Activated T-helper 17 cell treated with anti-CD3 and anti-CD28 coated beads, Interleukin-2, amount 50 U/mL, for 72 hours (primary cell): ENCODE measurements around the gene SP1. TPM values are rescaled to one million over a fixed set of nuclear protein-coding genes. Genes with fewer than 3 reads are reported as not detected.
"Not testable (repeated sequence)": the region's sequence is repeated elsewhere in the genome, so short reads cannot be mapped to it uniquely, and the experiment has no call there.

Experiments
- ATAC-seq: fragments of 150-1000 bp; cut with Tn5 transposase; replicated peaks from 2 replicates; pipeline ENCODE4 v1.10.0; 2021; ENCODE audit warnings: mild to moderate bottlenecking, moderate library complexity
- H3K27ac Mint-ChIP-seq: one replicate; pipeline ENCODE4 v1.8.0; 2022; ENCODE audit warnings: mixed read lengths
- H3K27me3 Mint-ChIP-seq: one replicate; pipeline ENCODE4 v1.8.0; 2022; ENCODE audit warnings: mixed read lengths
- H3K36me3 Mint-ChIP-seq: one replicate; pipeline ENCODE4 v1.8.0; 2022; ENCODE audit warnings: low read depth, mild to moderate bottlenecking, mixed read lengths
- H3K4me1 Mint-ChIP-seq: one replicate; pipeline ENCODE4 v1.8.0; 2022; ENCODE audit warnings: mixed read lengths
- H3K4me3 Mint-ChIP-seq: one replicate; pipeline ENCODE4 v1.8.0; 2022; ENCODE audit warnings: mild to moderate bottlenecking, mixed read lengths
- H3K9me3 Mint-ChIP-seq: one replicate; pipeline ENCODE4 v1.8.0; 2022; ENCODE audit warnings: mixed read lengths
- total RNA-seq, 2 donors: library from RNA; stranded (reverse); gene quantifications; one replicate each; pipeline ENCODE4 v1.2.3, GENCODE V29; 2022

Gene SP1
- total RNA-seq, 2 donors from 2014 or later: 80.9 to 91.5 TPM

GRCh38 chr12:53345486-53346188, 34.3 kb upstream of the SP1 start:
- Mint-ChIP-seq H3K4me3 (peak overlapping the region; percentile 92), H3K4me1 (peaks cover 11% of the 10 kb centered on the region), H3K27me3 (peaks cover under 1% of the 10 kb centered on the region), H3K36me3 (no peaks in the 10 kb centered on the region), H3K9me3 (no peaks in the 10 kb centered on the region), H3K27ac (peak overlapping the region; percentile 93)
- ATAC-seq: peak; percentile 4

GRCh38 chr12:53346491-53346890, 33.5 kb upstream of the SP1 start:
- Mint-ChIP-seq H3K4me3 (no peak overlapping the region), H3K9me3 (no peaks in the 10 kb centered on the region), H3K27ac (peak overlapping the region; percentile 38), H3K36me3 (no peaks in the 10 kb centered on the region), H3K4me1 (peaks cover 11% of the 10 kb centered on the region), H3K27me3 (no peaks in the 10 kb centered on the region)
- no peak for ATAC-seq

DNA sequence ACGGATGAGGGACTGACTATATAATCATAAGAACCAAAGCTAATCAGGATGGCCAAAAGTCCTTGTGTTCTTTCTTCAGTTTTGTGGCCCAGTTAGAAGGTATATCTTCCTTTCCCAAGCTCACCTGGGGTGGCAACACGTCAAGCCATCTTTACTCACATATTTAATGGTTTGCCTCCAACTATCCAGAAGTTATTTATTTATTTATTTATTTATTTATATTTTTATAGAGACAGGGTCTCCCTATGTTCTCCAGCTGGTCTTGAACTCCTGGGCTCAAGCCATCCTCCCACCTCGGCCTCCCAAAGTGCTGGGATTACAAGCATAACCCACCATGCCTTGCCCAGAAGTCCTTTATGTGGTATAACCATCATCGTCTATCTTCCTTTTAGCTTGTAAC, 32.1 kb upstream of the SP1 start:
- no peaks in the 10 kb centered on the region for H3K9me3 Mint-ChIP-seq
- no peaks in the 10 kb centered on the region for H3K27me3 Mint-ChIP-seq
- no peaks in the 10 kb centered on the region for H3K36me3 Mint-ChIP-seq
- peaks cover 17% of the 10 kb centered on the region for H3K4me1 Mint-ChIP-seq
- H3K27ac Mint-ChIP-seq: no peak overlapping the region
- H3K4me3 Mint-ChIP-seq: no peak overlapping the region
- no peak for ATAC-seq

- Mint-ChIP-seq H3K27ac (peak overlapping the region; percentile 40), H3K4me1 (peaks cover 6% of the 10 kb centered on the region), H3K27me3 (no peaks in the 10 kb centered on the region), H3K9me3 (no peaks in the 10 kb centered on the region), H3K4me3 (no peak overlapping the region), H3K36me3 (no peaks in the 10 kb centered on the region)
- ATAC-seq: peak; percentile 99
Observed at GRCh38 chr12:53352331-53353256, 27.4 kb upstream of the SP1 start.

GRCh38 chr12:53353257-53353655, 26.7 kb upstream of the SP1 start:
- Mint-ChIP-seq H3K9me3 (no peaks in the 10 kb centered on the region), H3K4me3 (no peak overlapping the region), H3K27me3 (no peaks in the 10 kb centered on the region), H3K36me3 (no peaks in the 10 kb centered on the region), H3K4me1 (peaks cover 6% of the 10 kb centered on the region), H3K27ac (peak overlapping the region; percentile 40)
- no peak for ATAC-seq

GRCh38 chr12:53355121-53355520, 24.9 kb upstream of the SP1 start:
- no peak overlapping the region for H3K4me3 Mint-ChIP-seq
- no peaks in the 10 kb centered on the region for H3K9me3 Mint-ChIP-seq
- peak overlapping the region; percentile 23 for H3K27ac Mint-ChIP-seq
- H3K36me3 Mint-ChIP-seq: no peaks in the 10 kb centered on the region
- peaks cover 6% of the 10 kb centered on the region for H3K4me1 Mint-ChIP-seq
- ATAC-seq: no peak
- no peaks in the 10 kb centered on the region for H3K27me3 Mint-ChIP-seq

DNA sequence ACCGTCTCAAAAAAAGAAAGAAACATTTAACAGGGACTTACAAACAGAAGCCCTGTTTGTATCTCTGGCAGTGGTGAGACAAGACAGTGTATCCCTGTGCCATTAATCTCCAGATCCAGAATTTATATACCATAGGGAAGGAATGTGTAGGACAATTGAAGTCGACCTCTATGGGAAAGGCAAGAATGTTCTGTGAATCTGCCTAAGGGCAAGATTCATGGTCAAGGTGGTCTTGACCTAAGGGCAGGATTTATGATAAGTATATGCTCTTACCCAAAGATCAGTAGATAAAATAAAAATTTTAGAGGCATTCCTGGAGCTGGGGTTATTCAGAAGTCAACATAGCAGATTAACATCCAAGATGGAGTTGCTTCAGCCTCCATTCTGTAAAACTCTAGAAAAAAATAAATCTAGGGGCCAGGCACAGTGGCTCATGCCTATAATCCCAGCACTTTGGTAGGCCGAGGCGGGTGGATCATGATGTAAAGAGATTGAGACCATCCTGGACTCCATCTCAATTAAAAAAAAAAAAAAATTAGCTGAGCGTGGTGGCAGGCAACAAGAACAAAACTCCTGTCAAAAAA, 21.0 kb upstream of the SP1 start:
- Mint-ChIP-seq H3K9me3 (no peaks in the 10 kb centered on the region), H3K4me1 (peaks cover 3% of the 10 kb centered on the region), H3K36me3 (no peaks in the 10 kb centered on the region), H3K4me3 (no peak overlapping the region), H3K27ac (no peak overlapping the region), H3K27me3 (no peaks in the 10 kb centered on the region)
- ATAC-seq: no peak

DNA sequence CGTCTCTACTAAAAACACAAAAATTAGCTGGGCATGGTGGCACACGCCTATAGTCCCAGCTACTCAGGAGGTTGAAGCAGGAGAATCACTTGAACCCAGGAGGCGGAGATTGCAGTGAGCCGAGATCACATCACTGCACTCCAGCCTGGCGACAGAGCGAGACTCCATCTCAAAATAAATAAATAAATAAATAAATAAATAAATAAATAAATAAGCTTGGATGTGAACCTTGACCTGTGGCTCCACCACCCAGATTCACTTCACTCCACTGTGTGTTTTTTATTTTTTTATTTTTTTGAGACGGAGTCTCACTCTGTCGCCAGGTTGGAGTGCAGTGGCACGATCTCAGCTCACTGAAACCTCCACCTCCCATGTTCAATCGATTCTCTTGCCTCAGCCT, 18.3 kb upstream of the SP1 start:
- not testable (repeated sequence) for ATAC-seq, H3K9me3 Mint-ChIP-seq, H3K27me3 Mint-ChIP-seq, H3K36me3 Mint-ChIP-seq, H3K27ac Mint-ChIP-seq, H3K4me3 Mint-ChIP-seq
- peaks cover 15% of the 10 kb centered on the region for H3K4me1 Mint-ChIP-seq

GRCh38 chr12:53365245-53365904, 14.6 kb upstream of the SP1 start:
- Mint-ChIP-seq H3K27me3 (no peaks in the 10 kb centered on the region), H3K4me1 (peaks cover 15% of the 10 kb centered on the region), H3K27ac (peak overlapping the region; percentile 76), H3K9me3 (no peaks in the 10 kb centered on the region), H3K4me3 (peak overlapping the region; percentile 57), H3K36me3 (no peaks in the 10 kb centered on the region)
- ATAC-seq: peak; percentile 68

- Mint-ChIP-seq H3K4me3 (peak overlapping the region; percentile 39), H3K27ac (peak overlapping the region; percentile 68)
- not testable (repeated sequence) for ATAC-seq, H3K4me1 Mint-ChIP-seq, H3K27me3 Mint-ChIP-seq, H3K9me3 Mint-ChIP-seq, H3K36me3 Mint-ChIP-seq
Observed at GRCh38 chr12:53373554-53374133, 6.3 kb upstream of the SP1 start.

- H3K36me3 Mint-ChIP-seq, H3K9me3 Mint-ChIP-seq, ATAC-seq, H3K27me3 Mint-ChIP-seq, H3K4me1 Mint-ChIP-seq: not testable (repeated sequence)
- H3K27ac Mint-ChIP-seq: peak overlapping the region; percentile 68
- peak overlapping the region; percentile 39 for H3K4me3 Mint-ChIP-seq
Observed at GRCh38 chr12:53374277-53374676, 5.7 kb upstream of the SP1 start.

DNA sequence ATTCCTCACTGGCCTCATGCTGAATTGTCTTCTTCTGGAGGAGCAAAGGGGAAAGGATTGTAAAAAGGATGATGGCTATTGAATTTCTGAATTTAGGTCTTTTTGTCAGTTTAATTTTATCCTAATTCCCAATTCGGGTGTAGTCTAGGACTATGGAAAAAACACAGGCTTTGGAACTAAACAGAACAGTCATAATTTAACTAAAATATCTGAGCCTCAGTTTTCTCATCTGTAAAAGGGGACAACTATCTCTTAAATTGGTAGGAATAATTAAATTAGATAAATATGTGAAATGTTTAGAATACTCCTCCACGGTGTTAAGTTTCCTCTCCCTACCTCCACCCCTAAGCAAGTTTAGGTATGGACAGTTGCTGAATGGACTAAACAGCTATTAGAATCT, 3.2 kb upstream of the SP1 start:
- Mint-ChIP-seq H3K4me3 (no peak overlapping the region), H3K27me3 (no peaks in the 10 kb centered on the region), H3K9me3 (no peaks in the 10 kb centered on the region), H3K4me1 (peaks cover 15% of the 10 kb centered on the region), H3K36me3 (peaks cover 14% of the 10 kb centered on the region), H3K27ac (no peak overlapping the region)
- no peak for ATAC-seq

DNA sequence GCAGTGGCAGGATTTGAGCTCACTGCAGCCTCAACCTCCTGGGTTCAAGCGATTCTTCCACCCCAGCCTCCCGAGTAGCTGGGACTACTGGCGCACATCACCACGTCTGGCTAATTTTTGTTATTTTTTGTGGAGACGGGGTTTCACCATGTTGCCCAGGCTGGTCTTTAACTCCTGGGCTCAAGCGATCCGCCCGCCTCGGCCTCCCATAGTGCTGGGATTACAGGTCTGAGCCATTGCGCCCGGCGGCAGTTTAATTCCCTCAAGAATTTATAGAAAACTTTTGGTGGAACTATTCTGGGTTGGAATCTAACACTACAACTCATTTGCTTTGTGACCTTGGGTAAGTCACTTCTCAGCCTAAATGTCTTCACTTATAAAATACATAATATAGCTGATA, 1.8 kb upstream of the SP1 start:
- Mint-ChIP-seq H3K27ac (no peak overlapping the region), H3K36me3 (peaks cover 28% of the 10 kb centered on the region), H3K9me3 (no peaks in the 10 kb centered on the region), H3K27me3 (no peaks in the 10 kb centered on the region), H3K4me3 (no peak overlapping the region), H3K4me1 (peaks cover 21% of the 10 kb centered on the region)
- no peak for ATAC-seq

GRCh38 chr12:53378724-53379388, 1.1 kb upstream of the SP1 start:
- H3K9me3 Mint-ChIP-seq: no peaks in the 10 kb centered on the region
- H3K4me1 Mint-ChIP-seq: peaks cover 27% of the 10 kb centered on the region
- H3K4me3 Mint-ChIP-seq: no peak overlapping the region
- H3K27me3 Mint-ChIP-seq: no peaks in the 10 kb centered on the region
- H3K27ac Mint-ChIP-seq: no peak overlapping the region
- peaks cover 35% of the 10 kb centered on the region for H3K36me3 Mint-ChIP-seq
- ATAC-seq: no peak
